Frontal cortex (tissue), 4 donors: ENCODE results near the gene SCARB1. TPM values are rescaled to one million over a fixed set of nuclear protein-coding genes. Genes with fewer than 3 reads are reported as not detected.
A peak's percentile ranks its signal among the peaks of the same experiment; 100 is the strongest.

Experiments
- DNase-seq, 2 donors: peaks; one replicate each; pipeline ENCODE4 v3.0.0; 2012; ENCODE audit warnings: low spot score in 2 of 2
- FAIRE-seq: peaks from 2 replicates; lab custom pipeline; 2012; peaks lifted over from hg19 to GRCh38; lab: Jason Lieb, UNC
- total RNA-seq: library from RNA; depleted of rRNA; stranded (reverse); fragments of >200 nt; gene quantifications from one replicate; pipeline ENCODE4 v1.2.3, GENCODE V29; 2014
- donor health status: control.
- donor health status: control.
- donor health status: control.

Gene SCARB1
- total RNA-seq, 1 donor from 2014 or later = 8.6 TPM

DNA sequence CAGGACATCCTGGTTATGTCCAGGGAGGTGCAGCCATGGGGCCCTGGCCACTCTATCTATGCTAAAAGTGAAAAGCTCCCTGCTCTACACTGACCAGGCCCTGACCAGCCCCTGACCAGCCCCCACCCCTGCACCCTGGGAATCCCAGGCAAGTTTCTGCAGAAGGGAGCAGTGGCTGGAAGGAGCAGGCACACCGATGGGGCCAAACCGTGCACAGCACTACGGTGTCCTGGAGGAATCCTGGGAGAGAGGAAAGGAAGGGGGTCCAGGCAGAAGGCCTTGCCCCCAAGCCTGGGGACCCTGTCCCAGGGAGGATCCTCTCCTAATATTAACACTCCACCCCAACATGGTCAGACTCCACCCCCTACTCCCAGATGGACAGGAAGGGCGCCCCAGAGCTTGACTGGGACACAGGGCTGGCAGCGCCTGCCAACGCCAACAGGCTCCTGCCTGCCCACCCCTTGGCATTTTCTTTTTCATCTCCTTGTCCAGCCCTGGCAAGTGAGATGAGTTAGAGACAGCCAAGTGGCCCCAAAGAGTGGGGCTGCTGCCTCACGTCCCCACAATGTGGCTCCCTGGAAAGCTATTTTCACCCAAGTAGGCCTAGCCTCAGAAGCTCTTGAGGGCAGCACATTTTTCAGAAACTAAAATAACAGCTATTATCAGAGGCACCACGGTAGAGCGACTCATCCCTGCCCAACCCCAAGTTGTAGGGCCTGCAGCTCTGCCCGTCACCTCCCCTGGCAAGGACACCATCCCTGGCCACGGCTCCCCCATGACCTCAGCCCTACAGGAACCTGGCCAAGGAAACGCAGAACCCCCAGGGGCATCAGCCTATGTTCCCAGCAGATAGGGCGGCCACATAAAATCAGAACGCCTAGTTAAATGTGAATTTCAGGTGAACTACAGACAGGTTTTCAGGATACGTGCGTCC is 82.6 kb downstream of the SCARB1 start:
- FAIRE-seq = no peak
- DNase-seq = no peak

DNA sequence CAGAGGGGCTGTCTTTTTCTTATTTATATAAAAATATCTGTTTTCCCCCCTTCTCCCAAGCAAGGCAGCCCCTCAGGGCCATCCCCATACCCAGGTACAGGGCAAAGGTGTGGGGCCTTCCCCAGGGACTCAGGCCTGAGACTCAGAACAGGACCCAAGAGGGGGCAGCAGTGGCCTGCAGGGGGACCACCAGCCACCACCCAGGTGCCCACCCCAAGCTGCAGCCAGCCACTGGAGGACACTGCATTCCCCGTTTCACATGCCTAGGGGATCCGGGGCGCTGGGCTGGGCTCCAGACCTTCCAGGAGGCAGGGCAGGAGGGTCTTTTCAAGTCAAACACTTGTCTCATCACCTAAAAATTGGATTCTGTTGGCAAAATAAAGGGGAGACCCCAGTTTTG is 83.3 kb downstream of the SCARB1 start:
- no peak for FAIRE-seq
- no peak for DNase-seq

DNA sequence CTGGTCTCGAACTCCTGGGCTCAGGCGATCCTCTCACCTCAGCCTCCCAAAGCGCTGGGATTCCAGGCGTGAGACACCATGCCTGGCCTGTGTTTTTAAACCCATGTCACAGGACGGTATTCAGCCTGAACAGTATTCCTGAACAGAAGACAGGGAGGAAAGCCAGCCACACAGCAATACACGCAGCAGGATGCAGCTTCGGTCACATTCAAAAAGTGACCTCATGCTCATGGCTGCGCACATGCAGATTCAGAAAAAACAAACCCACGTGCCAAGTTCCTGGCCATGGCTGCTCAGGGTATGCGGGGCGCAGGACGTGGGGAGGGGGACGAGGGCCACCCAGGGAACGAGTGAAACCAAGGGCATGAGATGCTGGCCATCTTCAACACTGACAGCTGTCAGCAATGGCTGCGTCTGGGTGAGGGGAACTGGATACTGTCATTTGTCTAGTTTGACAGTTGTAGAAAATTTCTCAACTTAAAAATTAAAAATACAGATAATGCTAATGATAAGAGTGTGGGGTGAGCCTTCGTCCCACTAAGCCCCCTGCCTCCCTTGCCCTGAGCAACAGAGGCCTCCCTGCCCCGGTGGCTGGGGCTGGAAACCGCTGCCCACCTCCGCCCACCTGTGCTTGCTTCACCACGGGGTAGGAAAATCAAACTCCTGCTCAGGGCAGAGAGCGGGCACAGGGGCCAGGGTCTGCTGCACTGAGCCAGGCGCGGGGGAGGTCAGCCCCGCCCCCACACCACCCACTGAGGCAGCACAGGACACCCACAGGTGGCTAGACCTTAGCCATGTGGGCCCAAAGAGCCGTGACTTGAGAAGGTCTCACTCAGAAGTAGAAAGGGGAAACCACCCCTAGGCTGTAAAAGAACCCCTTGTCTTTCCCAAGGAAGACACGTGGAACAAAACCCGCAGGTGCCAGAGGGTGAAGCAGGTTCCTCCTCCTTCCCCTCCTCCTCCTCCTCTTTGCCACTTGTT is 84.2 kb downstream of the SCARB1 start:
- no peak for FAIRE-seq
- DNase-seq = no peak

DNA sequence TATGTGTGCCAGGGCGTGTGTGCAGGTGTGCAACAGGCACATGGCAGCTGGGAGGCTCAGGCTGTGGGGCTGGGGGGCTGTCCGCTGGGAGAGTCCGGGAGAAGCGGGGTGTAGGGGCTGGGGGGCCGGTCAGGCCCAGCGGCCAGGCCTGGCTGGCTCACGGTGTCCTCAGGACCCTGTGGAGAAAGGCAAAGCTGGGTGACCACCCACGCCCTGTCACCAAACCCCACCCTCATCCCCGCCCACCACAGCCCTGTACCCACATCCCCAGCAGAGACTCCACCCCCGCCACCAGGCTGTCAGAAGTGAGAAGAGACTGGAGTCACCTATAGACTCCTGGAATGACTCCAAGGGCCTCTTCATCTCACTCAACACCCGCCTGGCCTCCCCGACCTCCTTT is 85.3 kb downstream of the SCARB1 start:
- DNase-seq = no peak
- FAIRE-seq = no peak

DNA sequence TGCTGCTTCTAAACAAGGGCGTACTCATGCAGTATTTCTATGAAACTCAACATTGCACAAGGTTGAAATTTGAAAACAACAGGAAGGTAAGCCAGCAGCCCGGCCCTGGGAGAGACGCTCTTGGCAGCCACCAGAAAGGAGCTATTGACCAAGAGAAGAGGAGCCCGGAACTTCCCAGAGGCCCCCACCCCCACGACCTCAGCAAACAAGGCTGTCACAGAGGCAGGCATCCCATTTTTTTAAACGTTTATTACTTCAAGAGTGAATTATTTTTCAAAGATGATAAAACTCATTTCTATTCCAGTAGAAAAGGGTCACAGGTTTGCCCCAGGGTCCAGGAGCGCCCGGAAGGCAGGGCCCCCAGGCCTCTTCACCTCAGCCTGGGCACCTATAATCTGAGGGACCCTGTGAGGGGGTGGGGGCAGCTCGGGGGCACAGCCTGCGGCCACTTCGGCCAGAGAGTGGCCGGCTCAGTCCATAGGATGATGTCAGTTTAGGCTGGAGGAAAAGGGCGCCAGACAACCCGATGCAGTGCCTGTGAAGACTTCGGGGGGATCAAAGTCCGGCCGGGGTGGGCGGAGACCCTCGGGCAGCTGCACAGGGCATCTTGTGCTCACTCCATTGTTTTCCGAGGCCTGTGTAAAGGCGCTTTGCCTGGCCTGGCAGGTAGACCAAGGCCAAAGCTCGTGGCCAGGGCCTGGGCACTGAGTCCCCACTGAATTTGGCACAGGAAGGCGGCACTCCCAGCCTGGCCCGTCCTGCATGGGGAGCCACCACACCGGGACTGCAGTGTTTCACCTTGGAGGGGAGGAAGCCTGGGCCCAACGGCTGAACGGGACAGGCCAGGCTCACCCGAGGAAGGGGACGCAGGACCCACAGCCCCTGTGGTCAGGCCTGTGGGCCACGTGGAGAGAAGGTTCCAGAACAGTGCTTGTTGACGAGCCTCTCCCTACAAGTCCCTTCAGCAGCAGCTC is 86.0 kb downstream of the SCARB1 start:
- no peak for DNase-seq
- FAIRE-seq = no peak

DNA sequence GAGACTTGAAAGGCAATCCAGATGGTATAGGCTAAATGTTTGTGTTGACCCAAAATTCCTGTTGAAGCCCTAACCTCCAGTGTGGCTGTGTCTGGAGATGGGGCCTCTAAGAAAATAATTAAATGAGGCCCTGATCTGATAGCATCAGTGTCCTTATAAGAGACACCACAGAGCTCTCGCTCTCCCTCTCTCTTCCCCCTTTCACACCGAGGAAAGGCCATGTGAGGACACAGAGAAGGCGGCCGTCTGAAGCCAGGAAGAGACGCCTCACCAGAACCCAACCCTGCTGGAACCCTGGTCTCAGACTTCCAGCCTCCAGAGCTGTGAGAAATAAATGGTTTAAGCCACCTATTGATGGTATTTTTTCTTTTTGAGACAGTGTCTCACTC is 87.5 kb downstream of the SCARB1 start:
- FAIRE-seq = no peak
- no peak for DNase-seq

DNA sequence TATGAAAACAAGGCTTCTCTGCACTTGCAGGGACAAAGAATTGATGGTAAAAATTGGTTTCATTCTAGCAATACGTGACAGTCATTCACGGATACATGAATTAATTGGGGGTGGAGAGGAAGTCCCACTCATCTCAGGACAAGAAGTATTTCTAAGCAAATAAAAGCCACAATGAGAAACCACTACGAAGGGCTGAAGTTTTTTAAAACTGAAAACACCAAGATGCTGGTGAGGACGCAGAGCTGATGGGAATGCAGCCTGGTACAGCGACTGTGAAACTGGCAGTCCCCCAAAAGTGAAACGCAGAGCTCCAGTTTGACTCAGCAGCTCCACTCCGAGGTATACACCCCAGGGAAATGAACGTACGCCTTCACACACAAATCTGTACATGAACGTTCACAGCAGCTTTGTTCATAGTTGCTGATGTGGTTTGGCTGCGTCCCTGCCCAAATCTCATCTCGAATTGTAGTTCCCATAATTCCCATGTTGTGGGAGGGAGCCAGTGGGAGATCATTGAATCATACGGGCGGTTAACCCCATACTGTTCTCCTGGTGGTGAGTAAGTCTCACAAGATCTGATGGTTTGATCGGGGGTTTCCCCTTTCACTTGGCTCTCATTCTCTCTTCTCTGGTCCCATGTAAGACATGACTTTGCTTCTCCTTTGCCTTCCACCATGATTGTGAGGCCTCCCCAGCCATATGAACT is 89.0 kb downstream of the SCARB1 start:
- DNase-seq (peak in 1 of 2 donors; percentile 68), FAIRE-seq (no peak)

DNA sequence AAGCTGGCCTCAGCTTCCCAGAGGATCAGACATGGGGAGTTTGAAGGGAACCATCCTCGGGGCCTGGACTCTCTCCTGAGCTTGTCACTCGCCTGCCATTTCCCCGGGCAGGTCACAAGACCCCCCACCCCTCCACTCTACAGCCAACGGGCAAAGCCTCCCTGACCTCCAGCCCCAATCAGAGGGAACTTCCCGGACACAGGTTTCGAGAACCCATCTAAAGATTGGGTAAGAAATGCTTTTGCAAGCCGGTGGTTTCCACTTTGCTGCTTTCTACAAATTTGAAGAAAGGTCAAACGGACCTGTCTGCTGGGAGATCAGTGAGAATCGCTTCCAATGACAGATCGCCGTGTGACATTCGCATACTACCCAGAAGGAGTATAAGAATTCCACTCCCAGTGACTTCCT is 89.6 kb downstream of the SCARB1 start:
- no peak for FAIRE-seq
- DNase-seq = no peak

DNA sequence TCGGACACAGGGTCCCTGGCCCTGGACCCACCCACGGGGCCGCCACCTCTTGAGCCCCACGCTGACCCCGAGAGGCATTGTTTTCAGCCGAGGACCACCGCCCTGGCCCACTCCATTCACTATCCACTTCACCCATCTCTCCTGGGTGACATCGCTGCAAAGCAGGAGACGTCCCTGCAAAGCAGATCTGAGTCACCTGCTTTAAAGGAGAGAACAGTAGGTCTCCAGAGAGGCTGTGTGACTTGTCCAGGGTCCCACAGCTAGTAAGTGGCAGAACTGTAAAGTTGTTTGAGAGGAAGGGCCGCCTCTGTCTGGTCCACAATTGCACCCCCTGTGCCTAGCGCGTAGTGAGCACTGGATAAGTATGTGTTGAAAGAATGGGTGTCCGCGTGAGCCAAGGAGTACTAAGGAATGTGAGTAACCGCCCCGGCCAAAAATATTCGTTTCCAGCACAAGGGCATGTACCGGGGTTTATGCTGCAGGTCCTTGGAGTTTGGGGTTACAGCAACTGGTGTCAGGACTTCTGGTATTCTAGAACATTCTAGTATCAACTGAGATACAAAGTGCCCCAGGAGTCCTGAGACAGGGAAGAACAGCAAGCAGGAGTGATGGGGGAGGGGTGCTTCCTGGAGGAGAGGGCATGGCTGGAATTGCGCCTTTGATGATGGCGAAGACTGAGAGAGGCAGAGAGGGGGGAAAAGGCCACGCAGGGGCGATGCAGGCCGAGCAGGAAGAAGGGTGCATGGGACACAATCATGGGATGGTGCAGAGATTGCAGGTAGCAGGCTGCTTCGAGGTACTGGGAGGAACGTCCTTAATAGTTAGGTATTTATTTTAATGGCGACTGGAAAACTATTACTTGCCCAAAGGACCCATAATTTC is 91.1 kb downstream of the SCARB1 start:
- FAIRE-seq = no peak
- no peak for DNase-seq

DNA sequence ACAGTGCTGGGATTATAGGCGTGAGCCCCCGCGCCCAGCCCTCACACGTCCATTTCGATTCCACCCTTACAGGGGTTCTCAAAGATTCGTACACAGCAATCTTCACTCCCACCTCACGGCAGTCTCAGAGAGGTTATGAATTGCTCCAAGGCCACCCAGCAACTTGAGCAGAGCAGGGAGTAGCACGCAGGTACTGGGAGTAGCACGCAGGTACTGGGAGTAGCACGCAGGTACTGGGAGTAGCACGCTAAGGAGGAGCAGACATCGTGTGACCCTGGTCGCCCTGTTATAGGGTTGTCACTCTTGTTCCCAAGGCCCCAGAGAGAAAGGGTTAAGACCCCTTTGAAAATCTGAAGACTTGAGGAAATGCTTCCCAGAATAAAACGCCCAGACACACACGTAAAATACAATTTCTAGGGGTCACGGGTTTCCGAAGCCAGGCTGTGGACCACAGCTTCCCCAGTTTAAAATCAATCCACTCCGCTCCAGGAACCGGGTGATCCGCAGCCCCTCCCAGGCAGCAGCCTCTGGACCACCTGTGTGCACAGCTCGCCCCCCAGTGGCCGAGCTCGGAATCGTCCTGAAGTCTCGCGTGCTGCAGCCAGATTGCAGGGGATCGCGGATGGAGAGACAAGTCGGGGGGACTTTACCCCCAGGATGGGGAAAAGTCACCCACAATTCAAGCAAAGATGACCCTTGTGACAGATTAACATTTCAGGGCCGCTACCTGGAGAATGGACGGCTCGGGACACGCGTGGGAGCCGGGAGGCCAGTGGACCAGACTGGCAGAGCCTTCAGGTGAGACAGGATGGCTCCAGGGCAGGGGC is 92.0 kb downstream of the SCARB1 start:
- no peak for FAIRE-seq
- DNase-seq = peak; percentile 71 to 82

DNA sequence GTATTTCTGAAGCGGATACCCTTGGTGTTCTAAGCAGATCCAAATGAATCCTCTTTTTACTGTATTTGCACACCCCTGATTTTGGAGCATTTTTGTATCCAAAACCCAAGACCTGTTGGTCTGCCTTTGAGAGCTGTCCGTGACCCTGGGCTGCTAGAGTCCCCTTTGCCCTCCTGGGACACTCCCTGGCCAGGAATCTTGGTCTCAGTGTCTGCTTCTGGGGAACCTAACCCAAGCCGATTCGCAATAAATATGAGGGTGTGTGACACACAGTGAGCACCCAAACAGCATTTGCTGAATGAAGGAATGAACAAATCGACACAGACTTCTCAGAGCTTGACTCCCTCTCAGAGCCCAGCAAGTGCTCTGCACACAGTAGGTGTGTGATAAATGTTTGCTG is 92.9 kb downstream of the SCARB1 start:
- FAIRE-seq = no peak
- no peak for DNase-seq

DNA sequence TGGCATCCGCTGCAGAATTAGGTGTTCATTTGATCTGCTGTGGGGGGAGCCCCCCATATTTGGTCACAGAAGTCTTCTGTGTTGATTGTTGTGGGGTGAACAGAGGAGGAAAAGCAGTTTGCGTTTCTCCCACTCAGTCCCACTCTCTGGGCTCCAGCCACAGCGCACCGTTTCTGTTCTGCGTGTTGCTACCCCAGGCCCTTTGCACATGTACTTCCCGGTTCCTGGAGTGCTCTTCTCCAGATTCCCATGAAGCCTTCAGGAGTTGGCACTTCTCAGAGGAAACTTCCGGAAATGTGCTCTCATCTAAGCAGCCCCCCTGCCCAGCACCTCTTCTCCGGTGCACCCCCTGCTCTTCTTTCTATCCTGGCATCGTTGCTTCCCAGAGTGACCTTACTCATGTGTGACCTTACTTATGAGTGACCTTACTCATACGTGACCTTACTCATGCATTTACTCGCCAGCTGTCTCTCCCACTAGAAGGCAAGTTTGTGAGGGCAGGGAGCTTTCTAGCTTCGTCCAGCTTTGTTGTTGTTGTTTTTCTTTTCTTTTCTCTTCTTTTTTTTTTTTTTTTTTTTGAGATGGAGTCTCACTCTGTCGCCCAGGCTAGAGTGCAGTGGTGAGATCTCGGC is 93.7 kb downstream of the SCARB1 start:
- FAIRE-seq (no peak), DNase-seq (no peak)

DNA sequence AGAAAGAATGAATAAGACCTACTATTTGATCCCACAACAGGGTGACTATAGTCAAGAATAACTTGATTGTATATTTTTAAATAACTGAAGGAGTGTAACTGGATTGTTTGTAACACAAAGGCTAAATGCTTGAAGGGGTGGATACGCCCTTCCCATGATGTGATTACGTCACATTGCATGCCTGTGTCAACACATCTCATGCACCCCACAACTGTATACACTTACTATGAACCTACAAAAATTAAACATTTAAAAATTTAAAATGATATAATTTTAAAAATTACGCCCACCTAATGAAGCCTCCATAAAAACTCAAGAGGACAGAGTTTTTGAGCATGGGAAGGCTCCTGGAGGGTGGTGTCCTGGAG is 94.5 kb downstream of the SCARB1 start:
- DNase-seq = no peak
- no peak for FAIRE-seq

DNA sequence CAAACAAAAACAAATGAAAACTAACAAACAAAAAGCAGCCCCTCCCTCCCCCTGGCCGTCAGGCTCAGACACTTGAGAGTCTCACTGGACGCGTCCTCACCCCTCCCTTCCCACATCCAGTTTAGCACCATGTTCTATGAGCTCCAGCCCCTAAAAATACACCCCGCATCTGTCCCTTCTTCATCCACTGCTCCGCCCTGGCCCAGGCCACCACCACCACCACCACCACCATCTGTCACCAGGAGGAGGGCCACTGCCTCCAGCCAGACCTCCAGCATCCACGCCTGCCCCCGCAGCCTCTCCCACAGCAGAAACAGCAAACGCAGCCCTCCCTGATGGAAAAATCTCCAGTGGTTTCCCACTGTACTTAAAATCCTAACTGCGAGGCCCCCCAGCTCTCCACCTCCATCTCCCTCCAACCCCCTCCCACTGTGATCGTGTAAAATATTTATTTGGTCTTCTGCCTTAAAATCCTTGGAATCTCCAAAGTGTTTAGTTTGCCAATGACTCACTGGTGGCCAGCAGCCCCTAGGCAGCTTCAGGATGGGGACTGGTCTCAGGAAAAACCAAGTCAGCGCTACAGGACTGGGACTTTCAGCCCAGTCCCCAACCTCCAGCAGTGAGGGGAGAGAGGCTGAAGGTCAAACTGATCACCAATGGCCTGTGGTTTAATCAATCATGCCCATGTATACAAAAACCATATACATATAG is 95.1 kb downstream of the SCARB1 start:
- FAIRE-seq (no peak), DNase-seq (no peak)

DNA sequence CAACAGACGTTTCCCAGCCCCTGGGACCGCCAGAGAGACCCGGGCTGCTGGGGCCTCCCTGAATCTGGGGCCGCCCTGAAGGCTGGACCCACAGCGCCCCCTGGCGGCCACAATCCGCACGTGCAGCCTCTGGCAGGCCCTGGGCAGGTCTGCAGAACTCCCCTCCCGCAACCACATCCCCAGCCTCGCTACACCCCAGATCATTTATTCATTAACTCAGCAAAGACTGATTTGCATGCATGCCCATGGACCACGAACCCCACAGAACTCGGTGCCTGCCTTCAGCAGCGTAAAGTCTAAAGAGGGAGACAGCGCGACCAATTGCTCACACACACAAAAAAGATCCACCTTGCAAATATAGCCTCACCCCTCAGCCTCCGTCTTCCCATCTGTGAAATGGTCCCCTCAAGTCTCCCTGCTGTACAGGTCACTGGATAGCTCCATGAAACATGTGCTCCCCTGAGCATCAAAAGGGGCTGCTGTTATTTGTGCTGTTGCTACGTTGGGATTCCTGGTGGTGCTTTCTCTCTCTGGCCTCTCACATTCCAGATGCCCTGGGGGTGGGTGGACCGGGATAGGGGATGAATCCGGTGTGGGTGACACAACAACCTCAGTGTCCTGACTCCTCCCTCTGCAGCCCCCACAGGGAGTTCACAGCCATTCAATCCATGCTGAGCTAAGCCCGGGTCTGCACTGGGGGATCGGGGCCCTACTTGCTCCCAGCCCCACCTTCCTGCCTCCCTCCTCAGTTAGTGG is 96.4 kb downstream of the SCARB1 start:
- peak; percentile 70 to 86 for DNase-seq
- no peak for FAIRE-seq

DNA sequence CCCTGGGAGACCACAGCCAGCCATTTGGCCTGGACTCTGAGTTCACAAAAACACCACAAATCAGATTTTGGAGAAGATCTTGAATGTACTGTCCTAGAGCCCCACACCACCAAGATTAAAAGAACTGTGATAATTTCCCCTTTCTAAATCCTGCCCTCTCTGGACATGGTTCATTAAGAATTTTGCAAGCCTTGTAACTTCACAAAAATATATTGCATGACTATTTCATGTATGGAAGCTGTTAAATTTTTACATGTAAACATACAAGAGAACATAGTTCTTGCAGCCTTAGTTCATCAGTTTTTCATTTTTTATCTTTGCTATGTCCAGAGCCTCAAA is 97.0 kb downstream of the SCARB1 start:
- FAIRE-seq = no peak
- DNase-seq = no peak
